Esophagus squamous epithelium (tissue), 4 donors: ENCODE measurements around the gene DRAP1.

Experiments
- CTCF ChIP-seq, 6 experiments: fragments of 450-650 bp in 4 of 6; fragments of 200-600 bp in 2 of 6; sonication (generic) in 2 of 6; IDR thresholded peaks; one replicate each; pipeline ENCODE4 v1.5.1; 2016 to 2019; ENCODE audit warnings: antibody characterized with exemption in 6 of 6, mild to moderate bottlenecking in 4 of 6, moderate library complexity in 4 of 6
- POLR2A ChIP-seq, 4 donors: fragments of 450-650 bp; IDR thresholded peaks; one replicate each; pipeline ENCODE4 v1.6.1; 2017; ENCODE audit warnings: antibody characterized with exemption in 4 of 4, mild to moderate bottlenecking in 4 of 4, moderate library complexity in 3 of 4

GRCh38 chr11:65911682-65912568 lies 7.3 kb upstream of the DRAP1 start:
- TF ChIP-seq POLR2A (IDR thresholded peaks at IDR 0.05) (peak in 1 of 4 donors; percentile 21), CTCF (IDR thresholded peaks at IDR 0.05) (peak in 3 of 6 experiments; percentile 20 to 34 (median 34))
